H1 (cell line): Measurements from ENCODE around the gene PHGDH. TPM values are rescaled to one million over a fixed set of nuclear protein-coding genes. Genes with fewer than 3 reads are reported as not detected.

ENCODE experiments used
- ASH2L ChIP-seq: fragments of 200-600, 300-600 bp; sonication (generic); IDR thresholded peaks from one replicate; pipeline ENCODE4 v1.7.1; 2017; ENCODE audit warnings: low read length
- CREB1 ChIP-seq: IDR thresholded peaks from 2 replicates; pipeline ENCODE4 v1.6.1; 2012; ENCODE audit warnings: inconsistent platforms
- HDAC6 ChIP-seq: IDR thresholded peaks from one replicate; pipeline ENCODE4 v1.7.1; 2012; ENCODE audit warnings: low read depth, mild to moderate bottlenecking, inconsistent platforms, low read length, moderate library complexity
- SUZ12 ChIP-seq: fragments of 200-600 bp; sonication (generic); IDR thresholded peaks from 2 replicates; pipeline ENCODE4 v1.6.1; 2012; ENCODE audit warnings: mild to moderate bottlenecking, inconsistent platforms, low read length, moderate library complexity, mixed read lengths
- TAF1 ChIP-seq: IDR thresholded peaks from 2 replicates; pipeline ENCODE4 v1.6.1; 2011; ENCODE audit warnings: mild to moderate bottlenecking, low read depth, low read length
- TAF7 ChIP-seq: optimal IDR thresholded peaks from 2 replicates; pipeline ENCODE3; 2011; ENCODE audit warnings: low read depth, mild to moderate bottlenecking, inconsistent platforms, low read length, moderate library complexity, borderline replicate concordance
- TEAD4 ChIP-seq: IDR thresholded peaks from 2 replicates; pipeline ENCODE4 v1.6.1; 2012; ENCODE audit warnings: low read depth, low read length, inconsistent platforms, mixed read lengths
- ZNF274 ChIP-seq: IDR thresholded peaks from 2 replicates; pipeline ENCODE4 v1.7.0; 2012; ENCODE audit warnings: low read length, borderline replicate concordance; ENCODE audit errors: extremely low read depth
- polyA plus RNA-seq, 7 experiments: library from polyadenylated mRNA; depleted of rRNA in 3 of 7; stranded (reverse) in 5 of 7; unstranded in 2 of 7; fragments of >200 nt in 5 of 7; fragments of 200-250 nt in 2 of 7; gene quantifications; 1 replicate in 5 of 7; 2 replicates in 1 of 7; 4 replicates in 1 of 7; pipeline versions ENCODE4 v1.2.1 to v1.2.3, GENCODE V29; 2011 to 2013; ENCODE audit warnings: missing spikeins in 2 of 7, mixed read lengths in 2 of 7
- total RNA-seq: library from RNA; stranded (reverse); fragmentation: NEBNext Ultra II Directional; extraction: Animal tissue kit (Norgen Biotek cat#: 25700); gene quantifications from 2 replicates; pipeline ENCODE4 v1.2.1, GENCODE V29; 2021
- TF ChIP-seq, protein P1 (sequence below): fragments of 300-600 bp; sonication (generic); IDR thresholded peaks from 2 replicates; pipeline ENCODE4 v1.7.1; 2012; ENCODE audit warnings: low read length, moderate library complexity, mild to moderate bottlenecking, inconsistent platforms; ENCODE audit not compliant: insufficient replicate concordance

PHGDH gene
- total and polyA plus RNA-seq, 2 of the 8 experiments (the other 6 are each of a cell fraction or from before 2014, with no cell fraction given), result 358 to 687 TPM

GRCh38 chr1:119674835-119675289, 36.9 kb upstream of the PHGDH start (continued):
- TF ChIP-seq, protein P1, sequence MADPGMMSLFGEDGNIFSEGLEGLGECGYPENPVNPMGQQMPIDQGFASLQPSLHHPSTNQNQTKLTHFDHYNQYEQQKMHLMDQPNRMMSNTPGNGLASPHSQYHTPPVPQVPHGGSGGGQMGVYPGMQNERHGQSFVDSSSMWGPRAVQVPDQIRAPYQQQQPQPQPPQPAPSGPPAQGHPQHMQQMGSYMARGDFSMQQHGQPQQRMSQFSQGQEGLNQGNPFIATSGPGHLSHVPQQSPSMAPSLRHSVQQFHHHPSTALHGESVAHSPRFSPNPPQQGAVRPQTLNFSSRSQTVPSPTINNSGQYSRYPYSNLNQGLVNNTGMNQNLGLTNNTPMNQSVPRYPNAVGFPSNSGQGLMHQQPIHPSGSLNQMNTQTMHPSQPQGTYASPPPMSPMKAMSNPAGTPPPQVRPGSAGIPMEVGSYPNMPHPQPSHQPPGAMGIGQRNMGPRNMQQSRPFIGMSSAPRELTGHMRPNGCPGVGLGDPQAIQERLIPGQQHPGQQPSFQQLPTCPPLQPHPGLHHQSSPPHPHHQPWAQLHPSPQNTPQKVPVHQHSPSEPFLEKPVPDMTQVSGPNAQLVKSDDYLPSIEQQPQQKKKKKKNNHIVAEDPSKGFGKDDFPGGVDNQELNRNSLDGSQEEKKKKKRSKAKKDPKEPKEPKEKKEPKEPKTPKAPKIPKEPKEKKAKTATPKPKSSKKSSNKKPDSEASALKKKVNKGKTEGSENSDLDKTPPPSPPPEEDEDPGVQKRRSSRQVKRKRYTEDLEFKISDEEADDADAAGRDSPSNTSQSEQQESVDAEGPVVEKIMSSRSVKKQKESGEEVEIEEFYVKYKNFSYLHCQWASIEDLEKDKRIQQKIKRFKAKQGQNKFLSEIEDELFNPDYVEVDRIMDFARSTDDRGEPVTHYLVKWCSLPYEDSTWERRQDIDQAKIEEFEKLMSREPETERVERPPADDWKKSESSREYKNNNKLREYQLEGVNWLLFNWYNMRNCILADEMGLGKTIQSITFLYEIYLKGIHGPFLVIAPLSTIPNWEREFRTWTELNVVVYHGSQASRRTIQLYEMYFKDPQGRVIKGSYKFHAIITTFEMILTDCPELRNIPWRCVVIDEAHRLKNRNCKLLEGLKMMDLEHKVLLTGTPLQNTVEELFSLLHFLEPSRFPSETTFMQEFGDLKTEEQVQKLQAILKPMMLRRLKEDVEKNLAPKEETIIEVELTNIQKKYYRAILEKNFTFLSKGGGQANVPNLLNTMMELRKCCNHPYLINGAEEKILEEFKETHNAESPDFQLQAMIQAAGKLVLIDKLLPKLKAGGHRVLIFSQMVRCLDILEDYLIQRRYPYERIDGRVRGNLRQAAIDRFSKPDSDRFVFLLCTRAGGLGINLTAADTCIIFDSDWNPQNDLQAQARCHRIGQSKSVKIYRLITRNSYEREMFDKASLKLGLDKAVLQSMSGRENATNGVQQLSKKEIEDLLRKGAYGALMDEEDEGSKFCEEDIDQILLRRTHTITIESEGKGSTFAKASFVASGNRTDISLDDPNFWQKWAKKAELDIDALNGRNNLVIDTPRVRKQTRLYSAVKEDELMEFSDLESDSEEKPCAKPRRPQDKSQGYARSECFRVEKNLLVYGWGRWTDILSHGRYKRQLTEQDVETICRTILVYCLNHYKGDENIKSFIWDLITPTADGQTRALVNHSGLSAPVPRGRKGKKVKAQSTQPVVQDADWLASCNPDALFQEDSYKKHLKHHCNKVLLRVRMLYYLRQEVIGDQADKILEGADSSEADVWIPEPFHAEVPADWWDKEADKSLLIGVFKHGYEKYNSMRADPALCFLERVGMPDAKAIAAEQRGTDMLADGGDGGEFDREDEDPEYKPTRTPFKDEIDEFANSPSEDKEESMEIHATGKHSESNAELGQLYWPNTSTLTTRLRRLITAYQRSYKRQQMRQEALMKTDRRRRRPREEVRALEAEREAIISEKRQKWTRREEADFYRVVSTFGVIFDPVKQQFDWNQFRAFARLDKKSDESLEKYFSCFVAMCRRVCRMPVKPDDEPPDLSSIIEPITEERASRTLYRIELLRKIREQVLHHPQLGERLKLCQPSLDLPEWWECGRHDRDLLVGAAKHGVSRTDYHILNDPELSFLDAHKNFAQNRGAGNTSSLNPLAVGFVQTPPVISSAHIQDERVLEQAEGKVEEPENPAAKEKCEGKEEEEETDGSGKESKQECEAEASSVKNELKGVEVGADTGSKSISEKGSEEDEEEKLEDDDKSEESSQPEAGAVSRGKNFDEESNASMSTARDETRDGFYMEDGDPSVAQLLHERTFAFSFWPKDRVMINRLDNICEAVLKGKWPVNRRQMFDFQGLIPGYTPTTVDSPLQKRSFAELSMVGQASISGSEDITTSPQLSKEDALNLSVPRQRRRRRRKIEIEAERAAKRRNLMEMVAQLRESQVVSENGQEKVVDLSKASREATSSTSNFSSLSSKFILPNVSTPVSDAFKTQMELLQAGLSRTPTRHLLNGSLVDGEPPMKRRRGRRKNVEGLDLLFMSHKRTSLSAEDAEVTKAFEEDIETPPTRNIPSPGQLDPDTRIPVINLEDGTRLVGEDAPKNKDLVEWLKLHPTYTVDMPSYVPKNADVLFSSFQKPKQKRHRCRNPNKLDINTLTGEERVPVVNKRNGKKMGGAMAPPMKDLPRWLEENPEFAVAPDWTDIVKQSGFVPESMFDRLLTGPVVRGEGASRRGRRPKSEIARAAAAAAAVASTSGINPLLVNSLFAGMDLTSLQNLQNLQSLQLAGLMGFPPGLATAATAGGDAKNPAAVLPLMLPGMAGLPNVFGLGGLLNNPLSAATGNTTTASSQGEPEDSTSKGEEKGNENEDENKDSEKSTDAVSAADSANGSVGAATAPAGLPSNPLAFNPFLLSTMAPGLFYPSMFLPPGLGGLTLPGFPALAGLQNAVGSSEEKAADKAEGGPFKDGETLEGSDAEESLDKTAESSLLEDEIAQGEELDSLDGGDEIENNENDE, result no peak
- TF ChIP-seq TAF7 (no peak), ASH2L (no peak), HDAC6 (no peak), TAF1 (no peak), SUZ12 (no peak), TEAD4 (no peak), CREB1 (no peak), ZNF274 (no peak)
